Measurements from ENCODE around the gene PLPP1.
"Not testable (repeated sequence)": the region's sequence is repeated elsewhere in the genome, so short reads cannot be mapped to it uniquely, and the experiment has no call there.

The PLPP1 gene

GRCh38 chr5:55544341-55544740 lies 9.6 kb upstream of the PLPP1 start:
- no peak for DNase-seq

DNA sequence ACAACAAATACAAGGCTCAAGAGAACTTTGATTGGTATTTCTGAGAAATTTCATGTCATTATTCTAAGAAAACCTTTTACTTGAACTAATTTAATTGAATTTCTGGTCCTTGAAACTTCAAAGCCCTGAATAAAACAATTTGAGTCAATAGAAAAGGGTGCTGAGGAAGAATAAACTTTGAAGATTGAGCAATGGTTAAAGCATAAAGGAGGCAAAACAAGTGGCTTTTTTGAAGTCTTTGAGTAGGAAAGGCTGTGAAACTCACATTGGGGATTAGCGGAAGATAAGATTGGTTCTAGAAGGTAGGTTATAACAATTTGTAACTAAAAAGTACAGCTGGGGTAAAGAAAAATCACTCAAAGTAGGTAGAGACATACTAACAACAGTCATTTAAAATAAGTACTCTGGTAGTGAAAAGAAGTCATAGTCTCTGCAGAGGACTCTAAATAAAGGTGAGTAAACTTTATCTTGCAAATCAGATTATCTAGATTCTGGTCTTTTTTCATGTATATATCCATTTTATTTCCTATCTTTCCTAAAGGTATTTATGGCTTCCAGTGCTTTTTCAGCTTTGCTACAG lies 6.4 kb upstream of the PLPP1 start:
- no peak for DNase-seq

DNA sequence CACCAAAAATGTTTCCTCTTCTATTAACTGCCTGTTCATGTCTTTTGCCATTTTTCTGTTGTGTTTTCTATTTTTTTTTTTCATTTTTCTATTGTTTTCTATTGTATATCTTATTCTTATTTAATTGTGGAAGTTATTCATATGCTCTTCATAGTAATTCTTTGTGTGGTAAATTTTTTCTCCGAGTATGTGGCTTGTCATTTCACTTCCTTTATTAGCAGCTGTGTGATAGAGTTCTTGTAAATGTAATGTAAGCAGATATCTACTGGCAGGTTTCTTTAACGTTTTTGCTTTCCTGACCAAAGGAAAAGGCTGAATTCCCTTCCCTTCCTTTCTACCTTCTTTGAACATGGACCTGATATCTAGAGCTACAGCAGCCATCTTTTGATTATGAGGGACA lies 5.8 kb upstream of the PLPP1 start:
- DNase-seq: no peak

GRCh38 chr5:55540024-55540423 lies 5.3 kb upstream of the PLPP1 start:
- DNase-seq: no peak

DNA sequence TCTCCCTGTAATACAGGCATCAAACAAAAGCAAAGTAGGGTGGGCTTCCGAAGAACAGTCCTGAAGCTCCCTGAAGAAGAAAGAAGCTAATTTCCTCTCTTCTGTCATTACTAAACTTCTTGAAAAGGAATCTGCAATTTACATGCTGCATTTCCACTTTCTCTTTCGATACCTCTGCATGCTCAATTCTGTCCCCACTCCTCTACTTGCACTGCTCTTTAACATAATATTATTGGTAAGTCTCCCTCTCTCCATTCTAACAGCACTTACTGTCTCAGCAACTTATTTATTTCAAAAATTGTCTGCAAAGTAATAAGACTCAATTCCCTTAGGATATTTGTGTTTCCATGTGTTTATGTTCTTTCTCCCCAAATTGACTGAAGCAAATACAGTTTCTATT lies 3.9 kb upstream of the PLPP1 start:
- DNase-seq: no peak

GRCh38 chr5:55537315-55537714 lies 2.6 kb upstream of the PLPP1 start:
- not testable (repeated sequence) for DNase-seq

DNA sequence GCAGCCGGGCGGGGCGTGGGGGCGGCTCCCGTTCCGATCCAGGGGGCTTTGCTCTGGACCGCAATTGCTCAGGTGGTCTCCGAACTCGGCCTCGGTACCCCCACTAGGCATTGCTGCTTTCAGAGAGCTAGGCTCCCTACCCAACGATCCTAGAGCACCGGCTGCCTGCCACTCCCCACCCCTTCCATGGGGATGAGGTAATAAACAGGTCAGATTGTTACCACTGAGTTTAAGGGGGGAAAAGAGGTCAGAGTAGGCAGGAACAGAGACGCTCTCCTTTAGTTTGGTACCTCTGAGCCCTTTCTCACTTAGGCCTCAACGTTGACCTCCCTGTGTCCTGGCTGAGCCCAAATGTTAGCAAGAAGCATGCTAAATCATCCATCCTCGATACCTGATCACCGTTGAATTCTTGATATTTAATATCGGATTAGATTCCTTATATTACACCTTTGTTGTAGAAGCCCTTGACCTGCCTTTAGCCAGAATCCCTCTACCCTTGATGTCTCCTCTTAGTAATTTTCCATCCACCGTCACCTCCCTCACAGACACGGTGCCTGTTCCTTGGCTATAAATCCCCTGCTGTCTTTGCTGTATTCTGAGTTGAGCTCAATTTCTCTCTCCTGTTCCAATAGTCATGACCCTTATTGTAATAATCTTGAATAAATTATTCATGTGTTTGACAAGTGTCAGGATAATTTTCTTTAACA lies 588 bp upstream of the PLPP1 start:
- no peak for DNase-seq

DNA sequence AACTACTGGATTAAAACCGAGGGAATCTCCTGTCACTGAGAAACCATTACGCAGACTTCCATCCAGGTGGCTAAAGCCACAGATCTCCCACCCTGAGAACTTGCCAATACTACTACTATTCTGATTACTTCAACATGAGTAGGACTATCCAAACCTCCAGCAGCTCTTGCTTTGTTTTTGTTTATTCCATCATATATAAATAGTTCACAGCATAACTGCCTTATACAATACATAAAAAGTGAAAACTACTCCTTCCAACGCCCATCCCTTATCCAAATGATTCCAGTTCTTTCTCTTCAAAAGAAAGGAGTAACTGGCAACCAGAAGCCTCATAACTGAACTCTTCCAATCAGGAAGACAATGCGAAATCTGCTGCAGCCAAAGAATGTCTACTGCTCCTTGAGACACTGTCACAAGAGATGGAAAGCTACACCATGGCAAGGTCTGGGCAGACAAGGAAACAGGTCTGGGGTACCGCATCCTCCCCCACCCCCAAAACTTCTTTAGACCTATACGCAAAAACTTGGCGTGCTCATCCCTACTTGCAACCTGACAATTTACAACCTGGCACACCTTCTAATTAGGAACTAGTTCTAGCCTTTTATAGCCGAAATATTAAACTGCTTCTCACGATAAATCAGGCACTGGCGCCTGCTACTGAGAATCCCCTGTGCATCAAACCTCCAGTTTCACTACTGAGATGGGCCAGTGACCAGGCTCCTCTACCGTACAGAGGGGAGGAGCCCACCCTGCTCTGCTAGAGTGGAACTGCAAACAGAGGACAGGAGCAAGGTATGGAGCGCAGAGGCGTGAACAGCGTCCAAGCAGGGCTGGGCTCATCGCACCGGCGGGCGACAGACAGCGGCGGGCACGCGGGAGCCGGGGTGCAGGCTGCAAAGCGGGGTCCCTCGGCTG lies 986 bp downstream of the PLPP1 start:
- no peak for DNase-seq

- no peak for DNase-seq
Measured at GRCh38 chr5:55530669-55531068, 4.1 kb downstream of the PLPP1 start.

- DNase-seq: no peak
Measured at GRCh38 chr5:55524816-55525215, 9.9 kb downstream of the PLPP1 start.

GRCh38 chr5:55523293-55523692 lies 11.5 kb downstream of the PLPP1 start:
- no peak for DNase-seq

GRCh38 chr5:55521881-55522280 lies 12.9 kb downstream of the PLPP1 start:
- no peak for DNase-seq

GRCh38 chr5:55520117-55520839 lies 14.5 kb downstream of the PLPP1 start:
- DNase-seq: no peak

GRCh38 chr5:55518831-55519390 lies 15.9 kb downstream of the PLPP1 start:
- DNase-seq: no peak

DNA sequence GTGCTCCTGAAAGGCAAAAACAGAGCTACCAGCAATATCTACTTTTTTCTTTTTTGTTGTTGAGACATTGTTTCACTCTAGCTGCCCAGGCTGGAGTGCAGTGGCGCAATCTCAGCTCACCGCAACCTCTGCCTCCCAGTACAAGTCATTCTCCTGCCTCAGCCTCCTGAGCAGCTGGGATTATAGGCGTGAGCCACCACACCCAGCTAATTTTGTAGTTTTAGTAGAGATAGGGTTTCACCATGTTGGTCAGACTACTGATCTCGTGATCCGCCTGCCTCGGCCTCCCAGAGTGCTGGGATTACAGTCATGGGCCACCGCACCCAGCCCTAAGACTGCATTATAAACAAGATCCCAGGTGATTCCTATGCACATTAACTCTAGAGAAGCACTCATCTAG lies 17.0 kb downstream of the PLPP1 start:
- DNase-seq: no peak

- no peak for DNase-seq
Measured at GRCh38 chr5:55511010-55511409, 23.8 kb downstream of the PLPP1 start.

DNA sequence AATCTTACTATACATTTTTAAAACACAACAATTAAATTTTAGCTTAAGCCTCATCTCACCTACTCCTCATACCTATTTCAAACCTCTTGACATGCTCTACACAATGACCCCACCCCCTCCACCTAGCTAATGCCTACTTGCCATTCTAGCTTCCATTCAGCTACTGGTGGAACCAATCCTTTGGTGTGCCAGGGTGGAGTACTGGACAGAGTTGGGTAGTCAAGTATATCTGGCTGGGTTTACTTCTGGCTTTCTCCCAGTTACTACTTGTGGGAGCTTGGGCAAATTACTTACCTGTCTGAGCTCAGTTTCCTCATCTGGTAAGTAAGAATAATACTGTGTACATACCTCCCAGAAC lies 24.3 kb downstream of the PLPP1 start:
- DNase-seq: no peak

GRCh38 chr5:55509796-55510522 lies 24.8 kb downstream of the PLPP1 start:
- DNase-seq: no peak

DNA sequence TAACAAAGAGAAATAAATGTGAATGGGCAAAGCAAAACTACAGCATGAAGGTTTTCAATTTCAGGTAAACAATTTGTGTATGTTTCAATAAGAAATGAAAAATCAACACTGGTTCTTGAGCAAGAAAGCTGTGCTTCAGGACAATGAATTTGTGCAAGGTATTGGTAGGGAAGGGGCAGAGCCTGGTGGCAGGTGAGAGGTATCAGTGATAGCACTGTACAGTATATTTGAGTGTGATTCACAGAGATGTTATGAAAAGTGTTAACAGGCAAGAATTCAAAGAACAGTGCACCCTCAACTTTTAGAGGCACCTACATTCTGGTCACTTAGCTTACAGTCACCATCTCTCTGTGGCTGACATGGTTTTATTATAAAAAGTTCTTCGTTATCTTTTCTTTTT lies 25.7 kb downstream of the PLPP1 start:
- DNase-seq: no peak

GRCh38 chr5:55507574-55507973 lies 27.2 kb downstream of the PLPP1 start:
- no peak for DNase-seq

GRCh38 chr5:55505711-55506110 lies 29.1 kb downstream of the PLPP1 start:
- not testable (repeated sequence) for DNase-seq

DNA sequence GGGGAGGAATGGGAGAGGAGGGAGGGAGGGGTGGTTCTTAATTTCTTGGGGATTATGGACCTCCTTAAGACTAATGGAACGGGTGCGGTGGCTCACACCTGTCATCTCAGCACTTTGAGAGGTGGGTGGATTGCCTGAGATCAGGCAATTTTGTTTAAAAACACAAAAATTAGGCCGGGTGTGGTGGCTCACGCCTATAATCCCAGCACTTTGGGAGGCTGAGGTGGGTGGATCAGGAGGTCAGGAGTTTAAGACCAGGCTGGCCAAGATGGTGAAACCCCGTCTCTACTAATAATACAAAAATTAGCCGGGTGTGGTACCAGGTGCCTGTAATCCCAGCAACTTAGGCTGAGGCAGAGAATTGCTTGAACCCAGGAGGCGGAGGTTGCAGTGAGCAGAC lies 30.8 kb downstream of the PLPP1 start:
- DNase-seq: not testable (repeated sequence)

Measured in effector CD4-positive, alpha-beta T cell (primary cell).